Mesenchymal stem cell (in vitro differentiated cells and primary cell): ENCODE data around the gene RTF2.

Source experiments
- DNase-seq: peaks from one replicate; pipeline ENCODE4 v3.0.0-alpha.2; 2013
- H2AFZ ChIP-seq: one replicate; pipeline ENCODE4 v1.6.1; 2013; ENCODE audit warnings: low read depth, mild to moderate bottlenecking, control low read depth, inconsistent platforms, low read length, moderate library complexity
- H2AK5ac ChIP-seq: 2 replicates; pipeline ENCODE4 v1.6.1; 2013; ENCODE audit warnings: low read length, moderate library complexity, mild to moderate bottlenecking, inconsistent platforms; ENCODE audit not compliant: severe bottlenecking
- H2BK120ac ChIP-seq: one replicate; pipeline ENCODE4 v1.6.1; 2013; ENCODE audit warnings: low read depth, mild to moderate bottlenecking, inconsistent platforms, low read length, moderate library complexity
- H2BK12ac ChIP-seq, 2 experiments: one replicate each; pipeline ENCODE4 v1.6.1; 2013; ENCODE audit warnings: inconsistent platforms in 2 of 2, low read length in 2 of 2, mild to moderate bottlenecking in 2 of 2, moderate library complexity in 2 of 2, control low read depth in 1 of 2
- H2BK15ac ChIP-seq: one replicate; pipeline ENCODE4 v1.6.1; 2013; ENCODE audit warnings: mild to moderate bottlenecking, low read depth, inconsistent platforms; ENCODE audit not compliant: poor library complexity, severe bottlenecking
- H2BK5ac ChIP-seq: 2 replicates; pipeline ENCODE4 v1.6.1; 2013; ENCODE audit warnings: low read depth, mild to moderate bottlenecking, low read length, control low read depth, inconsistent platforms; ENCODE audit not compliant: poor library complexity, severe bottlenecking
- H3K14ac ChIP-seq, 2 experiments: one replicate each; pipeline ENCODE4 v1.6.1; 2013; ENCODE audit warnings: inconsistent platforms in 2 of 2, low read length in 2 of 2, control low read depth in 1 of 2, mild to moderate bottlenecking in 1 of 2, moderate library complexity in 1 of 2
- H3K18ac ChIP-seq, 2 experiments: one replicate each; pipeline ENCODE4 v1.6.1; 2013; ENCODE audit warnings: inconsistent platforms in 2 of 2, low read length in 2 of 2, control low read depth in 1 of 2, low read depth in 1 of 2, mild to moderate bottlenecking in 1 of 2
- H3K23ac ChIP-seq, 2 experiments: one replicate each; pipeline ENCODE4 v1.6.1; 2013; ENCODE audit warnings: inconsistent platforms in 2 of 2, low read length in 2 of 2, mild to moderate bottlenecking in 2 of 2, moderate library complexity in 2 of 2, control low read depth in 1 of 2
- H3K27ac ChIP-seq: 2 replicates; pipeline ENCODE4 v1.5.1; 2013; ENCODE audit warnings: mild to moderate bottlenecking, moderate library complexity, low read length, control low read depth, inconsistent platforms; ENCODE audit not compliant: poor library complexity, severe bottlenecking
- H3K27me3 ChIP-seq, 2 experiments: 2 replicates each; pipeline versions ENCODE4 v1.6.1 to v1.7.0; 2013; ENCODE audit warnings: low read length in 2 of 2, mild to moderate bottlenecking in 2 of 2, moderate library complexity in 2 of 2, control low read depth in 1 of 2, inconsistent platforms in 1 of 2; ENCODE audit not compliant: control insufficient read depth in 1 of 2, insufficient read depth in 1 of 2
- H3K36me3 ChIP-seq, 2 experiments: 2 replicates each; pipeline versions ENCODE4 v1.6.1 to v1.7.0; 2013; ENCODE audit warnings: low read length in 2 of 2, control low read depth in 1 of 2, inconsistent platforms in 1 of 2, low read depth in 1 of 2, mild to moderate bottlenecking in 1 of 2; ENCODE audit not compliant: insufficient read depth in 2 of 2, control insufficient read depth in 1 of 2
- H3K4ac ChIP-seq, 2 experiments: one replicate each; pipeline ENCODE4 v1.6.1; 2013; ENCODE audit warnings: inconsistent platforms in 2 of 2, low read length in 2 of 2, mild to moderate bottlenecking in 2 of 2, moderate library complexity in 2 of 2, control low read depth in 1 of 2, low read depth in 1 of 2
- H3K4me1 ChIP-seq: 2 replicates; pipeline ENCODE4 v1.6.1; 2013; ENCODE audit warnings: low read depth, low read length, control low read depth; ENCODE audit not compliant: control insufficient read depth, insufficient read depth
- H3K4me2 ChIP-seq: 2 replicates; pipeline ENCODE4 v1.6.1; 2013; ENCODE audit warnings: low read length, mild to moderate bottlenecking, inconsistent platforms; ENCODE audit not compliant: poor library complexity, severe bottlenecking
- H3K4me3 ChIP-seq, 2 experiments: 2 replicates each; pipeline versions ENCODE4 v1.5.1 to v1.7.0; 2013; ENCODE audit warnings: low read length in 2 of 2, mild to moderate bottlenecking in 2 of 2, control low read depth in 1 of 2, low read depth in 1 of 2; ENCODE audit not compliant: insufficient read depth in 1 of 2
- H3K79me1 ChIP-seq: replicated peaks from 2 replicates; pipeline ENCODE4 v1.6.1; 2013; ENCODE audit warnings: mild to moderate bottlenecking, control low read depth, low read length, inconsistent platforms; ENCODE audit not compliant: poor library complexity, severe bottlenecking
- H3K9ac ChIP-seq: 2 replicates; pipeline ENCODE4 v1.7.0; 2013; ENCODE audit warnings: mild to moderate bottlenecking, low read length, moderate library complexity
- H3K9me3 ChIP-seq: 2 replicates; pipeline ENCODE4 v1.7.0; 2013; ENCODE audit warnings: mild to moderate bottlenecking, low read length; ENCODE audit not compliant: control insufficient read depth
- H4K8ac ChIP-seq: one replicate; pipeline ENCODE4 v1.6.1; 2013; ENCODE audit warnings: inconsistent platforms, mild to moderate bottlenecking, low read length, moderate library complexity
- H4K91ac ChIP-seq: one replicate; pipeline ENCODE4 v1.6.1; 2013; ENCODE audit warnings: mild to moderate bottlenecking, low read length, inconsistent platforms
- WGBS: methylation state at CpG from one replicate; pipeline ENCODE4 v1.1.7; 2013; ENCODE audit warnings: mixed read lengths; 5-methylcytosine and 5-hydroxymethylcytosine counted together

The RTF2 gene

DNA sequence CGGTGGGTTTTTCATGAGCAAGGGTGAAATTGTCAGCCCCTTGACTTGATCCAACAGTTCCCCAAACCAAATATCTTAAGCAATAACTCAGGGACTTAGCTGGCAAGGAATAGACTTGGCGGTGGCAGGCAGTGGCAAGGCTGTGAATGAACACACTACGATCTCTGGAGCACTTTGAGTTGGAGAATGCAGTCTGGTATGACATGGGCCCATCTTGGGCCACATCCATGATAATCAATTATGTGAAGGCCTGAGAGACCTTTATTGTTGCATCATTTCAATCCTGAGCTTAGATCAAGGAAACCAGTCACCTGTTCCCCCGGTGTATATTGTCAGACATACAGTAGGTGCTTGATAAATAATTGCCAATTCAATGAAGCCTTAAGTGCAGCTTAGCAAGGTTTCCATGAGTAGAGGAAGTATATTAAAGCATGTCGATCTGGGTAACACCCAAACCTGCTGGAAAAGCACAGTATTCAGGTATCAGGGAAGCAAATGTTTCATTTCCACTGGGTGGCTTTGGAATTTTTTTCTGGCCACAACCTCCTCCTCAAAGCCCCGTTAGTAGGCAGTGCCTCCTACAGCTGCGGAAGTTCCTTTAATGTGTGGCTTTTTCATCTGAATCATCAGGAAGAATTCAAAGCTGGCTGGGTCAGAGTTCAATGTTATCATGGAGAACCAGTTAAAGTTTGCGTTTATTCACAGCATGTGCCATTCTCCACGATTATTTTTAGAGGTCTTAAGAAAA lies 46.2 kb upstream of the RTF2 start:
- H3K4ac ChIP-seq, result peak overlapping the region in 1 of 2 experiments; percentile 48
- peaks cover 0 to 12% of the 10 kb centered on the region in 2 experiments for H3K27me3 ChIP-seq
- peak overlapping the region; percentile 64 to 81 for H3K18ac ChIP-seq
- H4K8ac ChIP-seq, result peak overlapping the region; percentile 47
- no peak overlapping the region for H3K14ac ChIP-seq
- peak overlapping the region; percentile 87 for H3K27ac ChIP-seq
- H2BK5ac ChIP-seq, result no peak overlapping the region
- 58% methylated on average over 8 of the region's 9 CpGs for WGBS
- peak overlapping the region; percentile 23 for H3K4me2 ChIP-seq
- peaks cover 18% of the 10 kb centered on the region for H3K4me1 ChIP-seq
- H3K23ac ChIP-seq, result no peak overlapping the region
- peak overlapping the region; percentile 74 for H2AK5ac ChIP-seq
- H3K36me3 ChIP-seq, result peaks cover 0 to under 1% of the 10 kb centered on the region in 2 experiments
- no peaks in the 10 kb centered on the region for H3K9me3 ChIP-seq
- peak; percentile 69 for DNase-seq
- no peak overlapping the region for H3K9ac ChIP-seq
- peak overlapping the region; percentile 30 for H4K91ac ChIP-seq
- H3K4me3 ChIP-seq, result no peak overlapping the region
- H2AFZ ChIP-seq, result no peak overlapping the region
- H2BK12ac ChIP-seq, result peak overlapping the region in 1 of 2 experiments; percentile 92
- H2BK15ac ChIP-seq, result no peak overlapping the region
- peak overlapping the region; percentile 57 for H2BK120ac ChIP-seq
- no peaks in the 10 kb centered on the region for H3K79me1 ChIP-seq

DNA sequence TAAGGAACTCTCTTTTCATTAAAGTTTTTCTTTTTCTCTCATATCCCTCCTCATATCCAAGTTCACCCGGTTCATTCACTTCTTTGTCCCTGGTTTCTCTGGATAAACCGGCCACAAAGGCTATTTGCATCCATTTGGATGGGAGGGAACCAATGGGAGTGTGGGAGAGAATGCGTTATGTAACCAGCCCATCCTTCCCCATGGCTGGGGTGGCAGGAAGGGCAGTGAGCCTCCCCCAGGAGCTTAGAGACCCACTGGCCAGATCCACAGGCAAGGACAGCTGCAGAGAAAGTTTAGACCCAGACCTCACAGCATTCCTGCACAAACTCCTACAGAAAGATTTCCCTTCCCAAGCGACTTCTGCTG lies 45.6 kb upstream of the RTF2 start:
- Histone ChIP-seq H3K79me1 (no peaks in the 10 kb centered on the region), H3K9me3 (no peaks in the 10 kb centered on the region)

DNA sequence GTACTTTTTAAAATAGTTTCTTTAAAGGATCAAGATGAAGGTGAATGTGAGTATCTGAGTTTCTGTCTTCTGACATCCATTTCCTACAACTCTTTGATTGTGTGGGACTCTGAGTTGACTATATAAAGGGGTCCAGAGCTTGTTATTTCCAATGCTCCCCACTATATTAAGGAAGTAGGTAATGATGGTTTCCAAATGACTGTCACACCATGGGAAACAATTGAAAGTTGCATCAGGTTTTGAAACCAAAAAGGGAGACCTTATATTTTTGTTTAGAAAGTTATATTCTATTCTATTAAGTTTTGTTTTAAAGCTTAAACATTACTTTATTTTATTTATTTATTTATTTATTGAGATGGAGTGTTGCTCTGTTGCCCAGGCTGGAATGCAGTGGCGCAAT lies 45.2 kb upstream of the RTF2 start:
- no peak overlapping the region for H3K18ac ChIP-seq
- no peak overlapping the region for H3K4me3 ChIP-seq
- H4K8ac ChIP-seq, result no peak overlapping the region
- no peak overlapping the region for H2AFZ ChIP-seq
- H3K79me1 ChIP-seq, result no peaks in the 10 kb centered on the region
- no peak overlapping the region for H3K9ac ChIP-seq
- peaks cover 14% of the 10 kb centered on the region for H3K4me1 ChIP-seq
- peaks cover 0 to 18% of the 10 kb centered on the region in 2 experiments for H3K27me3 ChIP-seq
- no peak overlapping the region for H3K14ac ChIP-seq
- H2BK15ac ChIP-seq, result no peak overlapping the region
- WGBS, result 100% methylated on average over 1 of the region's 1 CpG
- no peak overlapping the region for H2AK5ac ChIP-seq
- H3K4me2 ChIP-seq, result no peak overlapping the region
- H3K27ac ChIP-seq, result peak overlapping the region; percentile 87
- no peaks in the 10 kb centered on the region for H3K36me3 ChIP-seq
- H3K4ac ChIP-seq, result no peak overlapping the region
- H2BK120ac ChIP-seq, result no peak overlapping the region
- no peak overlapping the region for H2BK12ac ChIP-seq
- no peak overlapping the region for H4K91ac ChIP-seq
- H3K23ac ChIP-seq, result no peak overlapping the region
- no peaks in the 10 kb centered on the region for H3K9me3 ChIP-seq
- no peak overlapping the region for H2BK5ac ChIP-seq
- no peak for DNase-seq

More for the DNA sequence above, 45.6 kb upstream of the RTF2 start:
- H3K4ac ChIP-seq, result peak overlapping the region; percentile 61 to 81
- H2BK15ac ChIP-seq, result no peak overlapping the region
- no peak for DNase-seq
- no peak overlapping the region for H3K4me3 ChIP-seq
- no peak overlapping the region for H3K9ac ChIP-seq
- no peak overlapping the region for H3K14ac ChIP-seq
- H3K18ac ChIP-seq, result peak overlapping the region in 1 of 2 experiments; percentile 94
- no peak overlapping the region for H2AK5ac ChIP-seq
- peak overlapping the region in 1 of 2 experiments; percentile 97 for H2BK12ac ChIP-seq
- H2BK120ac ChIP-seq, result peak overlapping the region; percentile 46
- peaks cover 14% of the 10 kb centered on the region for H3K4me1 ChIP-seq
- H2AFZ ChIP-seq, result peak overlapping the region; percentile 85
- peak overlapping the region; percentile 27 for H3K4me2 ChIP-seq
- H2BK5ac ChIP-seq, result peak overlapping the region; percentile 63
- no peaks in the 10 kb centered on the region for H3K36me3 ChIP-seq
- H3K27me3 ChIP-seq, result peaks cover 0 to 14% of the 10 kb centered on the region in 2 experiments
- H4K8ac ChIP-seq, result peak overlapping the region; percentile 94
- H4K91ac ChIP-seq, result peak overlapping the region; percentile 63
- WGBS, result 31% methylated on average over 2 of the region's 4 CpGs
- peak overlapping the region; percentile 87 for H3K27ac ChIP-seq
- no peak overlapping the region for H3K23ac ChIP-seq

DNA sequence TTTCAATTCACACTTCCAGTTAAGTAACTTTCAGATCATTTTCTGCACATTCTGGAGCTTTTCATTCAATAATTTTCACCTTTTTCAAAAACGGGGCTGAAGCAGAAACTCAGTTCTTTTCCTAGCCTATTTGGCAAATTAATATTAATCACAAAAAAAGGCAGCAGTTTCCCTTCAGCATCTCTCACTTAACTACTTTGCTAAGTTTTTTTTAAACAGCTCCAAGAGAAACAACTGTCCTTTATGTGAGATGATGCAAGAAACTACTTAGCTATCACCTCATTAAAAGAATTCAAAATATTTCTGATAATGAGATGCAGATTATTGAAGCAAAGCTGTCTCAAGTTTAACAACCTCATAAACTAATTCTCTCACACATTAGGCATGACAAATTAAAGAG lies 44.5 kb upstream of the RTF2 start:
- no peak overlapping the region for H2AK5ac ChIP-seq
- no peak overlapping the region for H3K18ac ChIP-seq
- no peak overlapping the region for H2BK15ac ChIP-seq
- no peak overlapping the region for H3K23ac ChIP-seq
- WGBS, result 77% methylated on average over 1 of the region's 1 CpG
- no peak overlapping the region for H2BK5ac ChIP-seq
- no peak overlapping the region for H4K8ac ChIP-seq
- no peak overlapping the region for H3K27ac ChIP-seq
- H3K4me1 ChIP-seq, result peaks cover 15% of the 10 kb centered on the region
- H2BK12ac ChIP-seq, result no peak overlapping the region
- H3K4me3 ChIP-seq, result no peak overlapping the region
- H3K9me3 ChIP-seq, result no peaks in the 10 kb centered on the region
- H4K91ac ChIP-seq, result no peak overlapping the region
- DNase-seq, result no peak
- H3K27me3 ChIP-seq, result peaks cover 0 to 18% of the 10 kb centered on the region in 2 experiments
- H3K14ac ChIP-seq, result no peak overlapping the region
- H3K4ac ChIP-seq, result no peak overlapping the region
- no peak overlapping the region for H2AFZ ChIP-seq
- no peaks in the 10 kb centered on the region for H3K79me1 ChIP-seq
- H2BK120ac ChIP-seq, result no peak overlapping the region
- no peak overlapping the region for H3K4me2 ChIP-seq
- no peaks in the 10 kb centered on the region for H3K36me3 ChIP-seq
- H3K9ac ChIP-seq, result no peak overlapping the region
